Measurements from ENCODE around the gene ZNF441.
A peak's percentile ranks its signal among the peaks of the same experiment; 100 is the strongest.
"Not testable (repeated sequence)": the region's sequence is repeated elsewhere in the genome, so short reads cannot be mapped to it uniquely, and the experiment has no call there.

The ZNF441 gene

GRCh38 chr19:11781295-11782057 lies 14.7 kb downstream of the ZNF441 start:
- DNase-seq: no peak

GRCh38 chr19:11783767-11784166 lies 17.0 kb downstream of the ZNF441 start:
- DNase-seq: no peak

GRCh38 chr19:11784356-11784755 lies 17.6 kb downstream of the ZNF441 start:
- no peak for DNase-seq

- no peak for DNase-seq
Observed at GRCh38 chr19:11787536-11787935, 20.7 kb downstream of the ZNF441 start.

GRCh38 chr19:11792942-11793341 lies 26.1 kb downstream of the ZNF441 start:
- DNase-seq: no peak

- DNase-seq: peak; percentile 54
Observed at GRCh38 chr19:11797491-11797890, 30.7 kb downstream of the ZNF441 start.

GRCh38 chr19:11798391-11799330 lies 31.9 kb downstream of the ZNF441 start, which contains the start of gene ZNF491:
Gene ZNF491, plus strand, starts transcription at chr19:11798523. Its CDS starts 7,431 bp downstream, at chr19:11805954.
- DNase-seq: peak; percentile 75

- DNase-seq: no peak
Observed at GRCh38 chr19:11806354-11807098, 39.7 kb downstream of the ZNF441 start.

- no peak for DNase-seq
Observed at GRCh38 chr19:11807099-11807380, 40.2 kb downstream of the ZNF441 start.

GRCh38 chr19:11813703-11814028 lies 46.9 kb downstream of the ZNF441 start:
- DNase-seq: no peak

- peak; percentile 80 for DNase-seq
Observed at GRCh38 chr19:11814029-11814699, 47.4 kb downstream of the ZNF441 start, which contains the start of gene ZNF440. Gene ZNF440, plus strand, starts transcription at chr19:11814273. Its CDS starts 175 bp downstream, at chr19:11814448.

- DNase-seq: no peak
Observed at GRCh38 chr19:11814700-11815035, 47.9 kb downstream of the ZNF441 start.

GRCh38 chr19:11821474-11822109 lies 54.8 kb downstream of the ZNF441 start:
- no peak for DNase-seq

GRCh38 chr19:11828957-11829876 lies 62.4 kb downstream of the ZNF441 start:
- not testable (repeated sequence) for DNase-seq

- no peak for DNase-seq
Observed at GRCh38 chr19:11832253-11832912, 65.6 kb downstream of the ZNF441 start.

- DNase-seq: no peak
Observed at GRCh38 chr19:11833541-11833940, 66.7 kb downstream of the ZNF441 start.

Data from activated effector memory CD4-positive, alpha-beta T cell treated with Interleukin-2 at 50 U/mL for 16 hours (primary cell).